ENCODE data around the gene SHMT2.

DNA sequence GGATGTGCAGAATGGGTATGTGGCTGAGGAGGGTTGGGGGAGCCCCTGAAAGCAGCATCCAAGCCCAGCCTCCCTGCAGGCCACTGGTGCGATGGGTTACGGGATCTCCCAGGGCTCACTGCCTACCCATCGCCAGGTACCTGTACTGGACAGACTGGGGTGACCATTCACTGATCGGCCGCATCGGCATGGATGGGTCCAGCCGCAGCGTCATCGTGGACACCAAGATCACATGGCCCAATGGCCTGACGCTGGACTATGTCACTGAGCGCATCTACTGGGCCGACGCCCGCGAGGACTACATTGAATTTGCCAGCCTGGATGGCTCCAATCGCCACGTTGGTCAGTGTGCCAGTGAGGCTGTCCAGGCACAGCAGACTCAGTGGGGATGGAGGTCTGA is 31.2 kb upstream of the SHMT2 start:
- TF ChIP-seq, protein P1, sequence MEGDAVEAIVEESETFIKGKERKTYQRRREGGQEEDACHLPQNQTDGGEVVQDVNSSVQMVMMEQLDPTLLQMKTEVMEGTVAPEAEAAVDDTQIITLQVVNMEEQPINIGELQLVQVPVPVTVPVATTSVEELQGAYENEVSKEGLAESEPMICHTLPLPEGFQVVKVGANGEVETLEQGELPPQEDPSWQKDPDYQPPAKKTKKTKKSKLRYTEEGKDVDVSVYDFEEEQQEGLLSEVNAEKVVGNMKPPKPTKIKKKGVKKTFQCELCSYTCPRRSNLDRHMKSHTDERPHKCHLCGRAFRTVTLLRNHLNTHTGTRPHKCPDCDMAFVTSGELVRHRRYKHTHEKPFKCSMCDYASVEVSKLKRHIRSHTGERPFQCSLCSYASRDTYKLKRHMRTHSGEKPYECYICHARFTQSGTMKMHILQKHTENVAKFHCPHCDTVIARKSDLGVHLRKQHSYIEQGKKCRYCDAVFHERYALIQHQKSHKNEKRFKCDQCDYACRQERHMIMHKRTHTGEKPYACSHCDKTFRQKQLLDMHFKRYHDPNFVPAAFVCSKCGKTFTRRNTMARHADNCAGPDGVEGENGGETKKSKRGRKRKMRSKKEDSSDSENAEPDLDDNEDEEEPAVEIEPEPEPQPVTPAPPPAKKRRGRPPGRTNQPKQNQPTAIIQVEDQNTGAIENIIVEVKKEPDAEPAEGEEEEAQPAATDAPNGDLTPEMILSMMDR (IDR thresholded peaks at IDR 0.05) = no peak
- TF ChIP-seq IRF2 (CRISPR knock-in tag; IDR thresholded peaks at IDR 0.05; ENCODE audit: borderline replicate concordance, low read depth) = no peak
- no peak for TF ChIP-seq ATF1 (CRISPR knock-in tag; IDR thresholded peaks at IDR 0.05)
- TF ChIP-seq, protein P2, sequence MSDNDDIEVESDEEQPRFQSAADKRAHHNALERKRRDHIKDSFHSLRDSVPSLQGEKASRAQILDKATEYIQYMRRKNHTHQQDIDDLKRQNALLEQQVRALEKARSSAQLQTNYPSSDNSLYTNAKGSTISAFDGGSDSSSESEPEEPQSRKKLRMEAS (CRISPR knock-in tag; IDR thresholded peaks at IDR 0.05) = no peak
- TF ChIP-seq CREB1 (CRISPR knock-in tag; IDR thresholded peaks at IDR 0.05) = no peak
- no peak for TF ChIP-seq SP1 (CRISPR knock-in tag; conservative IDR thresholded peaks at IDR 0.05)
- TF ChIP-seq MLX (CRISPR knock-in tag; IDR thresholded peaks at IDR 0.05) = no peak
- TF ChIP-seq TEAD4 (CRISPR knock-in tag; IDR thresholded peaks at IDR 0.05) = no peak
- TF ChIP-seq, protein P3, sequence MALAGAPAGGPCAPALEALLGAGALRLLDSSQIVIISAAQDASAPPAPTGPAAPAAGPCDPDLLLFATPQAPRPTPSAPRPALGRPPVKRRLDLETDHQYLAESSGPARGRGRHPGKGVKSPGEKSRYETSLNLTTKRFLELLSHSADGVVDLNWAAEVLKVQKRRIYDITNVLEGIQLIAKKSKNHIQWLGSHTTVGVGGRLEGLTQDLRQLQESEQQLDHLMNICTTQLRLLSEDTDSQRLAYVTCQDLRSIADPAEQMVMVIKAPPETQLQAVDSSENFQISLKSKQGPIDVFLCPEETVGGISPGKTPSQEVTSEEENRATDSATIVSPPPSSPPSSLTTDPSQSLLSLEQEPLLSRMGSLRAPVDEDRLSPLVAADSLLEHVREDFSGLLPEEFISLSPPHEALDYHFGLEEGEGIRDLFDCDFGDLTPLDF (CRISPR knock-in tag; IDR thresholded peaks at IDR 0.05) = no peak
- no peak for TF ChIP-seq PRDM15 (CRISPR knock-in tag; IDR thresholded peaks at IDR 0.05)
- TF ChIP-seq, protein P4, sequence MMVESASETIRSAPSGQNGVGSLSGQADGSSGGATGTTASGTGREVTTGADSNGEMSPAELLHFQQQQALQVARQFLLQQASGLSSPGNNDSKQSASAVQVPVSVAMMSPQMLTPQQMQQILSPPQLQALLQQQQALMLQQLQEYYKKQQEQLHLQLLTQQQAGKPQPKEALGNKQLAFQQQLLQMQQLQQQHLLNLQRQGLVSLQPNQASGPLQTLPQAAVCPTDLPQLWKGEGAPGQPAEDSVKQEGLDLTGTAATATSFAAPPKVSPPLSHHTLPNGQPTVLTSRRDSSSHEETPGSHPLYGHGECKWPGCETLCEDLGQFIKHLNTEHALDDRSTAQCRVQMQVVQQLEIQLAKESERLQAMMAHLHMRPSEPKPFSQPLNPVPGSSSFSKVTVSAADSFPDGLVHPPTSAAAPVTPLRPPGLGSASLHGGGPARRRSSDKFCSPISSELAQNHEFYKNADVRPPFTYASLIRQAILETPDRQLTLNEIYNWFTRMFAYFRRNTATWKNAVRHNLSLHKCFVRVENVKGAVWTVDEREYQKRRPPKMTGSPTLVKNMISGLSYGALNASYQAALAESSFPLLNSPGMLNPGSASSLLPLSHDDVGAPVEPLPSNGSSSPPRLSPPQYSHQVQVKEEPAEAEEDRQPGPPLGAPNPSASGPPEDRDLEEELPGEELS (CRISPR knock-in tag; IDR thresholded peaks at IDR 0.05) = no peak
- no peak for TF ChIP-seq SMAD3 (CRISPR knock-in tag; IDR thresholded peaks at IDR 0.05; ENCODE audit: borderline replicate concordance)
- TF ChIP-seq NR3C1 (CRISPR knock-in tag; conservative IDR thresholded peaks at IDR 0.05; ENCODE audit: low read depth) = no peak
- no peak for TF ChIP-seq KAT7 (CRISPR knock-in tag; IDR thresholded peaks at IDR 0.05; ENCODE audit: borderline replicate concordance)
